Activated CD4-positive, alpha-beta T cell treated with anti-CD3 and anti-CD28 coated beads, Interleukin-2, Interleukin-4, amounts not matched to agents 100 ng/mL and 50 ng/mL, durations not matched to agents 16 hours and 8 hours (primary cell): ENCODE data around the gene STAB2.

Experiments used
- DNase-seq: peaks from one replicate; pipeline ENCODE4 v3.0.0-alpha.2; 2020; ENCODE audit warnings: low spot score

STAB2 gene

GRCh38 chr12:103745962-103746361, 158.9 kb downstream of the STAB2 start:
- DNase-seq = no peak

GRCh38 chr12:103748002-103748401, 160.9 kb downstream of the STAB2 start:
- no peak for DNase-seq

- no peak for DNase-seq
These were observed 161.8 kb downstream of the STAB2 start for GRCh38 chr12:103748875-103749274.

- no peak for DNase-seq
These were observed 164.1 kb downstream of the STAB2 start for GRCh38 chr12:103751171-103751570.

- DNase-seq = no peak
These were observed 164.5 kb downstream of the STAB2 start for GRCh38 chr12:103751600-103751999.

GRCh38 chr12:103755425-103755824, 168.4 kb downstream of the STAB2 start:
- no peak for DNase-seq

- no peak for DNase-seq
These were observed 169.4 kb downstream of the STAB2 start for GRCh38 chr12:103756443-103756842.

- no peak for DNase-seq
These were observed 170.2 kb downstream of the STAB2 start for GRCh38 chr12:103757248-103757647.

GRCh38 chr12:103758310-103759089, 171.4 kb downstream of the STAB2 start:
- DNase-seq = no peak

- DNase-seq = no peak
These were observed 175.4 kb downstream of the STAB2 start for GRCh38 chr12:103762473-103762872.

GRCh38 chr12:103765322-103765721, 178.2 kb downstream of the STAB2 start:
- no peak for DNase-seq

GRCh38 chr12:103766028-103766427, 179.0 kb downstream of the STAB2 start:
- no peak for DNase-seq

GRCh38 chr12:103768467-103769123, 181.5 kb downstream of the STAB2 start:
- DNase-seq = no peak

- DNase-seq = no peak
These were observed 182.3 kb downstream of the STAB2 start for GRCh38 chr12:103769240-103769945.

GRCh38 chr12:103771466-103771865, 184.4 kb downstream of the STAB2 start:
- no peak for DNase-seq

GRCh38 chr12:103772367-103773108, 185.5 kb downstream of the STAB2 start:
- DNase-seq = no peak

- DNase-seq = no peak
These were observed 186.2 kb downstream of the STAB2 start for GRCh38 chr12:103773109-103773910.

GRCh38 chr12:103774977-103775560, 188.0 kb downstream of the STAB2 start:
- DNase-seq = no peak

GRCh38 chr12:103778781-103779180, 191.7 kb downstream of the STAB2 start:
- DNase-seq = no peak

GRCh38 chr12:103779410-103780092, 192.5 kb downstream of the STAB2 start:
- no peak for DNase-seq

- no peak for DNase-seq
These were observed 193.0 kb downstream of the STAB2 start for GRCh38 chr12:103780093-103780440.
